IMR-90 (cell line): ENCODE data around the gene MARCHF9. TPM values are rescaled to one million over a fixed set of nuclear protein-coding genes. Genes with fewer than 3 reads are reported as not detected.

Experiments used
- ATAC-seq: fragments of 200-7000 bp; cut with Tn5 transposase; 2 replicates; pipeline ENCODE4 v1.9.1; 2020; ENCODE audit warnings: low read depth, mild to moderate bottlenecking, moderate library complexity
- BruUV-seq: library from RNA; stranded (reverse); fragments of 400-500 nt; replicated peaks from 2 replicates; lab custom pipeline; 2021; lab: Mats Ljungman, UMichigan
- CTCF ChIA-PET: fragments of 300-600 bp; formaldehyde crosslinking; extraction: SDS; loops from one replicate; lab custom pipeline; 2021; ENCODE audit warnings: antibody characterized with exemption; lab: Yijun Ruan, JAX
- POLR2A ChIA-PET: fragments of 300-600 bp; sonication (Branson Sonifier 250); formaldehyde crosslinking; loops from one replicate; lab custom pipeline; 2022; ENCODE audit warnings: antibody characterized with exemption; ENCODE audit not compliant: unreplicated experiment; lab: Charles Lee
- DNase-seq: peaks from one replicate; pipeline ENCODE4 v3.0.0; 2013
- H2AFZ ChIP-seq: replicated peaks from 2 replicates; pipeline ENCODE3; 2013; ENCODE audit warnings: low read length, mild to moderate bottlenecking; ENCODE audit not compliant: poor library complexity
- H2AK5ac ChIP-seq: 2 replicates; pipeline ENCODE4 v1.6.1; 2013; ENCODE audit warnings: low read depth, low read length, inconsistent platforms
- H2AK9ac ChIP-seq: replicated peaks from 2 replicates; pipeline ENCODE3; 2013; ENCODE audit warnings: mild to moderate bottlenecking, low read depth, low read length, moderate library complexity; ENCODE audit not compliant: poor library complexity
- H2BK120ac ChIP-seq: 2 replicates; pipeline ENCODE4 v1.6.1; 2013; ENCODE audit warnings: low read depth, low read length, inconsistent platforms
- H2BK15ac ChIP-seq: 3 replicates; pipeline ENCODE4 v1.6.1; 2013; ENCODE audit warnings: low read depth, low read length, inconsistent platforms
- H2BK20ac ChIP-seq: 2 replicates; pipeline ENCODE4 v1.6.1; 2013; ENCODE audit warnings: low read depth, mild to moderate bottlenecking, inconsistent platforms, low read length, moderate library complexity
- H2BK5ac ChIP-seq: 2 replicates; pipeline ENCODE4 v1.6.1; 2013; ENCODE audit warnings: mild to moderate bottlenecking, low read depth, low read length, inconsistent platforms; ENCODE audit not compliant: poor library complexity, severe bottlenecking
- H3K14ac ChIP-seq: replicated peaks from 2 replicates; pipeline ENCODE4 v1.6.1; 2013; ENCODE audit warnings: low read depth, low read length, inconsistent platforms
- H3K18ac ChIP-seq: 2 replicates; pipeline ENCODE4 v1.6.1; 2013; ENCODE audit warnings: low read depth, low read length, control low read depth
- H3K23ac ChIP-seq: 2 replicates; pipeline ENCODE4 v1.6.1; 2013; ENCODE audit warnings: low read depth, low read length, inconsistent platforms
- H3K27ac ChIP-seq: 2 replicates; pipeline ENCODE4 v1.5.1; 2013; ENCODE audit warnings: mild to moderate bottlenecking, control low read depth, low read length; ENCODE audit not compliant: insufficient read depth
- H3K27me3 ChIP-seq: 2 replicates; pipeline ENCODE4 v1.6.1; 2013; ENCODE audit warnings: low read length; ENCODE audit not compliant: control insufficient read depth, insufficient read depth
- H3K36me3 ChIP-seq: 2 replicates; pipeline ENCODE4 v1.6.1; 2013; ENCODE audit warnings: low read length, mixed read lengths; ENCODE audit not compliant: control insufficient read depth, insufficient read depth
- H3K4ac ChIP-seq: 2 replicates; pipeline ENCODE4 v1.6.1; 2013; ENCODE audit warnings: low read depth, low read length, inconsistent platforms
- H3K4me1 ChIP-seq: 2 replicates; pipeline ENCODE4 v1.6.1; 2013; ENCODE audit warnings: low read length, mixed read lengths; ENCODE audit not compliant: control insufficient read depth, insufficient read depth
- H3K4me2 ChIP-seq: 2 replicates; pipeline ENCODE4 v1.6.1; 2013; ENCODE audit warnings: low read depth, mild to moderate bottlenecking, control low read depth, low read length, moderate library complexity
- H3K4me3 ChIP-seq: 2 replicates; pipeline ENCODE4 v1.5.1; 2013; ENCODE audit warnings: low read depth, mild to moderate bottlenecking, control low read depth, low read length, moderate library complexity; ENCODE audit not compliant: insufficient read depth
- H3K56ac ChIP-seq: 2 replicates; pipeline ENCODE4 v1.6.1; 2013; ENCODE audit warnings: low read length, inconsistent platforms; ENCODE audit not compliant: insufficient read depth; ENCODE audit errors: extremely low read depth
- H3K79me1 ChIP-seq, 2 experiments: 2 replicates each; pipeline ENCODE4 v1.6.1; 2013; ENCODE audit warnings: low read length in 2 of 2, inconsistent platforms in 1 of 2, low read depth in 1 of 2
- H3K9ac ChIP-seq: 2 replicates; pipeline ENCODE4 v1.6.1; 2013; ENCODE audit warnings: low read depth, low read length, control low read depth
- H3K9me1 ChIP-seq: 2 replicates; pipeline ENCODE4 v1.6.1; 2013; ENCODE audit warnings: low read length, inconsistent platforms; ENCODE audit not compliant: insufficient read depth
- H3K9me3 ChIP-seq: 2 replicates; pipeline ENCODE4 v1.6.1; 2013; ENCODE audit warnings: low read length; ENCODE audit not compliant: control insufficient read depth, insufficient read depth
- H4K20me1 ChIP-seq: 2 replicates; pipeline ENCODE4 v1.6.1; 2013; ENCODE audit warnings: low read length, inconsistent platforms; ENCODE audit not compliant: insufficient read depth
- H4K5ac ChIP-seq: 2 replicates; pipeline ENCODE4 v1.6.1; 2013; ENCODE audit warnings: mild to moderate bottlenecking, low read depth, low read length, control low read depth
- H4K8ac ChIP-seq, 2 experiments: 2 replicates each; pipeline ENCODE4 v1.6.1; 2013; ENCODE audit warnings: low read depth in 2 of 2, low read length in 2 of 2, control low read depth in 1 of 2, inconsistent platforms in 1 of 2
- H4K91ac ChIP-seq: 2 replicates; pipeline ENCODE4 v1.6.1; 2013; ENCODE audit warnings: low read depth, low read length, inconsistent platforms; ENCODE audit not compliant: insufficient read depth
- MAFK ChIP-seq: IDR thresholded peaks from 2 replicates; pipeline ENCODE4 v1.6.1; 2012; ENCODE audit warnings: low read depth, low read length, improper control_type of control experiment
- WGBS, 2 experiments: methylation state at CpG; one replicate each; pipeline versions ENCODE4 v1.1.5 to v1.1.7; 2013; ENCODE audit warnings: missing lambda C conversion rate in 2 of 2; ENCODE audit not compliant: insufficient read length in 1 of 2; ENCODE audit errors: extremely low coverage in 2 of 2; 5-methylcytosine and 5-hydroxymethylcytosine counted together
- dilution Hi-C: fragments of 300-500 bp; cut with HindIII; formaldehyde crosslinking; loops from one replicate; pipeline ENCODE4 v1.14.3; 2018; ENCODE audit warnings: low sequenced_read_pairs; ENCODE audit not compliant: unreplicated experiment
- in situ Hi-C: fragments of 300-500 bp; cut with MboI; formaldehyde crosslinking; loops from 3 replicates; pipeline ENCODE4 v1.14.3; 2019; ENCODE audit warnings: low sequenced_read_pairs, inconsistent platforms, mixed read lengths
- intact Hi-C: fragments of 100-400 bp; cut with micrococcal nuclease; formaldehyde crosslinking; loops from 2 replicates; pipeline ENCODE4 v1.10.0; 2022
- polyA plus RNA-seq, 3 experiments: library from polyadenylated mRNA; depleted of rRNA; stranded (reverse); fragments of >200 nt; gene quantifications; 2 replicates each; pipeline ENCODE4 v1.2.3, GENCODE V29; 2012; ENCODE audit warnings: low replicate concordance in 1 of 3
- total RNA-seq: library from RNA; depleted of rRNA; stranded (reverse); fragments of >200 nt; gene quantifications from 2 replicates; pipeline ENCODE4 v1.2.3, GENCODE V29; 2012
- TF ChIP-seq, protein P1 (sequence below): fragments of 150-350 bp; IDR thresholded peaks from 2 replicates; pipeline ENCODE4 v1.6.1; 2017; ENCODE audit warnings: mild to moderate bottlenecking, antibody characterized with exemption, low read length, low read depth

Gene MARCHF9
- total and polyA plus RNA-seq, 2 of the 4 experiments (the other 2 are of a cell fraction): 1.1 to 5.4 TPM

DNA sequence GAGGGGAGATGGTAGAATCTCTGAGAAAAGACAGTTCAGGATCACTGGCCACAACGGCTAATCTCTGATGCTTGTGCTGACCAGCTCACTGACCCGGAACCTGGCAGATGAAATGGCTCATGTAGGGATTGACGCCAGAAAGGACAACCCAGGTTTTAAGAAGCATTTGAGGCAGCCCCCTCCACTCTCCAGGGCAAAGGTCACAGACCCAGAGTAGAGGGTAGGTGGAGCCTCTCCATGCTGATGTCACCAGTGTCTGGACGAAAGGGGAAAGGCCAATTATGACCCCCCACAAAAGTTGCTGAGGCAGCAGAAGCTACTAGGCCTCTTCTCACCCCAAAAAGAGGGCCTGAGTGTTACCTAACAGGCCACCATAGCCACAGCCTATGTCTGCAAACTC, 15.8 kb downstream of the MARCHF9 start:
- ChIA-PET POLR2A (no interaction called here), CTCF (no interaction called here)
- no peak overlapping the region for H4K91ac ChIP-seq
- in situ Hi-C loops: no loop called here
- H2AK5ac ChIP-seq: peak overlapping the region; percentile 8; the same call in 1 of the 2 replicates
- peak overlapping the region in 1 of 2 experiments; percentile 77; a peak in 2 of 4 replicates for H4K8ac ChIP-seq
- H2BK120ac ChIP-seq: no peak overlapping the region
- H2AK9ac ChIP-seq: peak overlapping the region; percentile 97
- peaks cover 9% of the 10 kb centered on the region for H3K9me1 ChIP-seq
- no peak overlapping the region for H3K27ac ChIP-seq
- peaks cover 14% of the 10 kb centered on the region for H3K27me3 ChIP-seq
- H4K5ac ChIP-seq: no peak overlapping the region
- H3K4me2 ChIP-seq: no peak overlapping the region
- H3K36me3 ChIP-seq: peaks cover 3% of the 10 kb centered on the region
- ATAC-seq (no peak), DNase-seq (no peak)
- no peaks in the 10 kb centered on the region for H4K20me1 ChIP-seq
- peak; percentile 73 for TF ChIP-seq MAFK
- TF ChIP-seq, protein P1, sequence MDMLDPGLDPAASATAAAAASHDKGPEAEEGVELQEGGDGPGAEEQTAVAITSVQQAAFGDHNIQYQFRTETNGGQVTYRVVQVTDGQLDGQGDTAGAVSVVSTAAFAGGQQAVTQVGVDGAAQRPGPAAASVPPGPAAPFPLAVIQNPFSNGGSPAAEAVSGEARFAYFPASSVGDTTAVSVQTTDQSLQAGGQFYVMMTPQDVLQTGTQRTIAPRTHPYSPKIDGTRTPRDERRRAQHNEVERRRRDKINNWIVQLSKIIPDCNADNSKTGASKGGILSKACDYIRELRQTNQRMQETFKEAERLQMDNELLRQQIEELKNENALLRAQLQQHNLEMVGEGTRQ: no peak
- no peak overlapping the region for H2BK15ac ChIP-seq
- no peak overlapping the region for H3K9ac ChIP-seq
- H3K4me3 ChIP-seq: no peak overlapping the region
- BruUV-seq: no TSS peak
- no peak overlapping the region for H3K14ac ChIP-seq
- no CpG with 5 or more reads among the region's 4 CpGs for WGBS, 2 experiments
- H3K4ac ChIP-seq: no peak overlapping the region
- no peak overlapping the region for H2BK5ac ChIP-seq
- H2BK20ac ChIP-seq: no peak overlapping the region
- dilution Hi-C loops: no loop called here
- H3K56ac ChIP-seq: no peak overlapping the region
- peaks cover 10% of the 10 kb centered on the region; the same call in 1 of the 2 replicates for H3K4me1 ChIP-seq
- no peak overlapping the region for H2AFZ ChIP-seq
- no peak overlapping the region for H3K18ac ChIP-seq
- no peak overlapping the region for H3K23ac ChIP-seq
- intact Hi-C loops: no loop called here
- H3K9me3 ChIP-seq: no peaks in the 10 kb centered on the region
- H3K79me1 ChIP-seq: peaks cover 16 to 27% of the 10 kb centered on the region in 2 experiments; a peak in 3 of 4 replicates
